GM10266 (cell line): ENCODE data around the gene MINAR2.

Experiments used
- DNase-seq: peaks from one replicate; pipeline ENCODE4 v3.0.0; 2012; ENCODE audit errors: extremely low spot score
- TF ChIP-seq, protein P1 (sequence below): IDR thresholded peaks from 2 replicates; pipeline ENCODE4 v1.5.1; 2012; ENCODE audit warnings: mild to moderate bottlenecking, low read depth; ENCODE audit not compliant: control insufficient read depth, insufficient read depth; ENCODE audit errors: missing control alignments

The MINAR2 gene, protein sequence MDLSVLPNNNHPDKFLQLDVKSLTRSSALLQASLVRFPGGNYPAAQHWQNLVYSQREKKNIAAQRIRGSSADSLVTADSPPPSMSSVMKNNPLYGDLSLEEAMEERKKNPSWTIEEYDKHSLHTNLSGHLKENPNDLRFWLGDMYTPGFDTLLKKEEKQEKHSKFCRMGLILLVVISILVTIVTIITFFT

DNA sequence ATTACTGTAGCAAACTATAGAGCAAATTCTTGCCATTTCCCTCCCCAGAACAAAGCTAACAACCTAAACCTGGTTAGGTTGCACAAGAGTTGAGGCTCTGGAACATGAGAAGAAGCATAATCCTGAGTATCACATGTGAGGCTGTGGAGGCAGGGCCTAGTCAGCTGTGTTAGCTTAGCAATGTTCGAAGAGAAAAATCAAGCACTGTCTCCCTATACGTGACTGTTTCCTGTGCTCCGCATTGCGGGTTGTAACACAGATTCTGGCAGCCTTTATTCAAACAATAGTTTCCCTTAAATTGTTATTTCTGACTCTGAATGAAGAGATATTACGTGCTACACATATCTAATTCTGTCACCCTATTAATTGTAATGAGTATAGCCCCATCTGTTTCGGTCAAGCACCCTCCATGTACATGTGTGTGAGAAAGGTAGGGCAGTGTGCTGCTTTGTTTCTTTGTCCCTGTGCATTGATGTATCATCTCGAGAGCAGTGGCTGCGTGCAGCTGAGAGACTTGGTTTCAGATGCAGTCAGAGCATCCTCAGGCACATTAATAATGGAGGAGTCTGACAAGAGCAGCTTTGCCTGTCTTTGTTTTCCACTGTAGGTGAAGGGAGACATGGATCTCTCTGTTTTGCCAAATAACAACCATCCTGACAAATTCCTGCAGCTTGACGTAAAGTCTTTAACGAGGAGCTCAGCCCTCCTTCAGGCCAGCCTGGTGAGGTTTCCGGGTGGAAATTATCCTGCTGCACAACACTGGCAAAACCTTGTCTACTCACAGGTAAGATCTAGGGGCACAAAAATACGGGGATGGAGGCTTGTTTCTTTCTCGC, at the start of gene MINAR2:
MINAR2 (plus strand) TSS at position 523 of the 836 bp plus-strand sequence; CDS start at position 620, 97 bp downstream.
- TF ChIP-seq, protein P1, sequence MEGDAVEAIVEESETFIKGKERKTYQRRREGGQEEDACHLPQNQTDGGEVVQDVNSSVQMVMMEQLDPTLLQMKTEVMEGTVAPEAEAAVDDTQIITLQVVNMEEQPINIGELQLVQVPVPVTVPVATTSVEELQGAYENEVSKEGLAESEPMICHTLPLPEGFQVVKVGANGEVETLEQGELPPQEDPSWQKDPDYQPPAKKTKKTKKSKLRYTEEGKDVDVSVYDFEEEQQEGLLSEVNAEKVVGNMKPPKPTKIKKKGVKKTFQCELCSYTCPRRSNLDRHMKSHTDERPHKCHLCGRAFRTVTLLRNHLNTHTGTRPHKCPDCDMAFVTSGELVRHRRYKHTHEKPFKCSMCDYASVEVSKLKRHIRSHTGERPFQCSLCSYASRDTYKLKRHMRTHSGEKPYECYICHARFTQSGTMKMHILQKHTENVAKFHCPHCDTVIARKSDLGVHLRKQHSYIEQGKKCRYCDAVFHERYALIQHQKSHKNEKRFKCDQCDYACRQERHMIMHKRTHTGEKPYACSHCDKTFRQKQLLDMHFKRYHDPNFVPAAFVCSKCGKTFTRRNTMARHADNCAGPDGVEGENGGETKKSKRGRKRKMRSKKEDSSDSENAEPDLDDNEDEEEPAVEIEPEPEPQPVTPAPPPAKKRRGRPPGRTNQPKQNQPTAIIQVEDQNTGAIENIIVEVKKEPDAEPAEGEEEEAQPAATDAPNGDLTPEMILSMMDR = no peak
- no peak for DNase-seq

DNA sequence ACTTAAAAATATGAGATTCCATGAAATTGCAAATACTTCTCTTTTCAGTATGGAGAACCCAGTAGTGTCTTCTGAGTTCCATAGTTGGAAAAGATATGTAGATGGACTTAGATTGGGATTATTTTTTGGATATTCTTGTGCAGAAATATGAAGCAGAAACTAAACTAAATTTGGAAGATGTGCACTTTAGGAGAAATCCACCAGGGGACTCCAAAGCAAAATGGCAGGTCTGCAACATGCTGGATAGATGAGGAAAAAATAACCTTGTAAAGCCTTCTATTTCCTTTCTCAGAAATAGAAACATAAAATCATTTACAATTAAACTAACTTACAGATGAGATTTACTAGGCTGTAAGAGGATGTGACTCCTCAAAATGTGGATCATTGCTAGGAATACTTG, 49.2 kb upstream of the MINAR2 start:
- TF ChIP-seq, protein P1 = no peak
- no peak for DNase-seq

DNA sequence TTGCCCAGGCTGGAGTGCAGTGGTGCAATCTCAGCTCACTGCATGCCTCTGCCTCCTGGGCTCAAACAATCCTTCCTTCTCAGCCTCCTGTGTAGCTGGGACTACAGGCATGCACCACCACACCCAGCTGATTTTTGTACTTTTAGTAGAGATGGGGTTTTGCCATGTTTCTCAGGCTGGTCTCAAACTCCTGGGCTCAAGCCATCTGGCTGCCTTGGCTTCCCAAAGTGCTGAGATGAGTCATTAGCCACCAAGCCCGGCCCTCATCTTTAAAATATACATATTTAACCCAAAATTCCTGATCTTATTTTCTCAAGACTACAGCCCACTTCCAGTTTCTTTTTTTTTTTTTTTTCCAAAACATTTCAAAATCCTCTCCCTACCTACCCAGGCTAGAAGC, 31.7 kb upstream of the MINAR2 start:
- TF ChIP-seq, protein P1 = no peak
- DNase-seq = no peak

DNA sequence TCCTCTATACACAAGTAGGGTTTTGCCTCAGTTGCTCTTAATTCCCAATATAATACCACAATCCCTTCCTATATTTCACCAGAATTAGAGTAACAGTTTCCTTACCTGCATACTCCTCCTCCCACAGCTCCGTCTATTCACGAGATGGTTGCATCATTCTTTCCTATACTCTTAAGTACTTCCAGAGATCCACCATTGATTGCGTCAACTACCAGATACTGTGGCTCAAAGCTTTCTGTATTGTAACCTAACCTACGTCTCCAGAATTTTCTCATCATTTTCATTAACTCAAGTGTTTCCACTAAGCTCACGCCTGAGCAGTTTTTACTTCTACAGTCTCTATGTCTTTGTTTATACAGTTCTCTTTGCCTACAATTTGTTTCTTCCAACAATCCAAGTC, 31.2 kb upstream of the MINAR2 start:
- DNase-seq = no peak
- TF ChIP-seq, protein P1 = no peak

DNA sequence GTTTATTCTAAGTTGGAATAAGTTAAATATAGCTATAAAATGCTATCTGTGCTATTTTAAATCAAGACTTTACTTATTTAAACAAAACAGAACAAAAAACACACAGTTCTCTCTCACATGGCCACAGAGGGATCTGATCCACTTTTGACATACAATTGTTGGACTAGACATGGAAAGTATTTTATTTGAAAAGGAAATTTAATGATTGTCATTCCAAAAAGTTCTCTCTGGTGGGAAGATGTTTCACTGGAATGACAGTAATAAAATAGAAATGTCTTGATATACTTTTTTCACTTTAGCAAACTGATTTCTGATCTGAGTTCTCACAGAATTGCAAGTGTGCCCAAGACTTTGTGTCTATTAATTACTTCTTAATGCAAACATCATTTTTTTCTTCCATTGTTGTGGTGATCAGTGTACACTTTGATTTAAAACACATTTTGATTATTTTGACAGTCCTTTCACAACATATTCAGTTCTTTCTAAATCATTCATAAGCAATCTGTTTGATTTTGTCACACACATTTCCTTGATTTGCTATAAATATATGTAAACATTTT, 30.1 kb upstream of the MINAR2 start:
- DNase-seq = no peak
- TF ChIP-seq, protein P1 = no peak

DNA sequence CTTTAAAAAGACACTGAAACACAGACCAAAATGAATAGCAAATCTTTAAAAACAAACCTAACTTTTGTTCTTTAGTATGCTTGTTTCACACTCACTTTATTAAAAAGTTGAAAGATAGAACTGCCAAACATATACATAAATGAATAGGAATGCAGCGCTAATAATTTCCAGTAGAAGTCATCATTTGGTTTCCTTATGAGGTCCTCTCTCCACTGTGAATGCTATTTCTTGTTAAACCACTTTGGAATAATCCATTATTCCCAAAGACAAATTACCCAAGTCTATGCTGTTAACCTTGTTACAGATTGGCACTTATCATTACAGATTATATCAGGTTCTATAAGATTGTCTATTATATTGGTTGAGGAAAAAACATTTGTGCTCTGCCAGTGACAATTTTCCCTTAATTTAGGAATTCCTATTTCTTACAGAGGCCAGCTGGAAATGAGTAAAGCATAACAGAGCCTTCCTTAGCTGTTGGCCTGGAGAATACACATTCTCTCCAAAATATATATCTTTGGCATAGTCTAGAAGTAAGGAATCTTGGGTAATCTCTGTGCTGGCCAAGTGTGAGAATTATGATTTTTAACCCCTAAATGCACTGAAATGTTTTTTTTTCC, 29.3 kb upstream of the MINAR2 start:
- TF ChIP-seq, protein P1 = no peak
- no peak for DNase-seq

DNA sequence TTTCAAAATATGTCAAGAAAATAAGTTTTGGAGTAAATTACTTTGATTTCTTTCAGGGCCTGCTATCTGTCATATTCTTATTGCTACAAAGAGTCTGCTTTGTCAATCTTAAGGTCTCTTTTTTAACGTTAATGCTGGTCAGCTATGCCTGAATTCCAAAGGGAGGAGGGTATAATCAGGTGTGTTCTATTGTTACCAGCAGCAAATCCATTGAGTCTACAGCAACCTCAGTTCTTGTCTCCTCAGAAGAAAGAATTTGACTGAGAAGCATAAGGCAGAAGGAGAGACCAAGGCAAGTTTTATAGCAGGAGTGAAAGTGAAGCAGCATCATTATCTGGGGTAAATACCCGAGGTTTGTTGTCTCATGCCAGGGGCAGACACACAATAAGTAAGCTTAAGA, 23.7 kb upstream of the MINAR2 start:
- DNase-seq = no peak
- TF ChIP-seq, protein P1 = no peak
